ENCODE data around the gene CDKL4.
"Not testable (repeated sequence)": the region's sequence is repeated elsewhere in the genome, so short reads cannot be mapped to it uniquely, and the experiment has no call there.

Gene CDKL4

DNA sequence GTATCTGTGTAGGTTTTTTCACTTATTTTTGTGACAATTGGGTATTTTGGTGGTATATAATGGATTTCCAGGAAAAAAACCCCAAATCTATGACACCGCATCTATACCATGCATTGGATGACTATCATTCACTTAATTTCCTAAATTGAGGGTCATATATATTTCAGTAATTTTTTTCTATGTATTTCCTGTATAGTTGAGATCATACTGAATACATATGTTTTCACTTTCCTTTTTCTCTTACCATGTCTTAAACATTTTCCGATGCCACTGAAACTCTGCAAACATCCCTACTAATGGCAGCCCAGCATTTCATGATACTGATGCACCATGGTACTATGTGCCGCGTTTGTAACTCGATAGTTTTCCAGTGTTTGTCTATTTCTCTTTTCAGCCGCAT lies 40.4 kb downstream of the CDKL4 start:
- Histone ChIP-seq H3K9ac (ENCODE audit: low read length) (no peak overlapping the region), H3K9me3 (ENCODE audit: low read length) (no peaks in the 10 kb centered on the region)

GRCh38 chr2:39202639-39203369 lies 41.0 kb downstream of the CDKL4 start:
- no peaks in the 10 kb centered on the region for H3K4me1 ChIP-seq (ENCODE audit: insufficient read depth, low read length)
- no peaks in the 10 kb centered on the region for H3K27me3 ChIP-seq (ENCODE audit: control insufficient read depth in 1 of 2, insufficient read depth in 2 of 2, low read length in 2 of 2)
- H3K9ac ChIP-seq (ENCODE audit: low read length): no peak overlapping the region

More for the DNA sequence above, 40.4 kb downstream of the CDKL4 start:
- Histone ChIP-seq H3K4me1 (ENCODE audit: insufficient read depth, low read length) (no peaks in the 10 kb centered on the region), H3K27ac (ENCODE audit: low read depth, low read length) (no peak overlapping the region), H3K27me3 (ENCODE audit: control insufficient read depth in 1 of 2, insufficient read depth in 2 of 2, low read length in 2 of 2) (no peaks in the 10 kb centered on the region), H3K36me3 (ENCODE audit: insufficient read depth, low read length) (no peaks in the 10 kb centered on the region), H3K4me3 (ENCODE audit: low read depth in 1 of 2, low read length in 2 of 2) (no peak overlapping the region)

DNA sequence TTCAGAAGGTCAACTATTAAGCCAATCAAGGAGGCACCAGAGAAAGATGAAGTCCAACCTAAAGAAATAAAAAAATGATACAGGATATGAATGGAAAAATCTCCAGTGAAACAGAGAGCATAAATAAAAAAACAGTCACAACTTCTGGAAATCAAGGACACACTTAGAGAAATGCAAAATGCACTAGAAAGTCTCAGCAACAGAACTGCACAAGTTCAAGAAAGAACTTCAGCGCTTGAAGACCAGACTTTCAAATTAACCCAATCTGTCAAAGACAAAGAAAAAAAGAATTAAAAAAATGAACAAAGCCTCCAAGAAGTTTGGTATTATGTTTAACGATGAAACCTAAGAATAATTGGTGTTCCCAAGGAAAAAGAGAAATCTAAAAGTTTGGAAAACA lies 46.8 kb downstream of the CDKL4 start:
- not testable (repeated sequence) for H3K9me3 ChIP-seq (ENCODE audit: low read length); H3K36me3 ChIP-seq (ENCODE audit: insufficient read depth, low read length); H3K4me1 ChIP-seq (ENCODE audit: insufficient read depth, low read length); H3K4me3 ChIP-seq (ENCODE audit: low read depth in 1 of 2, low read length in 2 of 2); H3K27ac ChIP-seq (ENCODE audit: low read depth, low read length); H3K27me3 ChIP-seq (ENCODE audit: control insufficient read depth in 1 of 2, insufficient read depth in 2 of 2, low read length in 2 of 2); H3K9ac ChIP-seq (ENCODE audit: low read length)

More at GRCh38 chr2:39202639-39203369, 41.0 kb downstream of the CDKL4 start:
- no peaks in the 10 kb centered on the region for H3K9me3 ChIP-seq (ENCODE audit: low read length)
- H3K36me3 ChIP-seq (ENCODE audit: insufficient read depth, low read length): no peaks in the 10 kb centered on the region
- H3K27ac ChIP-seq (ENCODE audit: low read depth, low read length): no peak overlapping the region
- H3K4me3 ChIP-seq (ENCODE audit: low read depth in 1 of 2, low read length in 2 of 2): no peak overlapping the region

DNA sequence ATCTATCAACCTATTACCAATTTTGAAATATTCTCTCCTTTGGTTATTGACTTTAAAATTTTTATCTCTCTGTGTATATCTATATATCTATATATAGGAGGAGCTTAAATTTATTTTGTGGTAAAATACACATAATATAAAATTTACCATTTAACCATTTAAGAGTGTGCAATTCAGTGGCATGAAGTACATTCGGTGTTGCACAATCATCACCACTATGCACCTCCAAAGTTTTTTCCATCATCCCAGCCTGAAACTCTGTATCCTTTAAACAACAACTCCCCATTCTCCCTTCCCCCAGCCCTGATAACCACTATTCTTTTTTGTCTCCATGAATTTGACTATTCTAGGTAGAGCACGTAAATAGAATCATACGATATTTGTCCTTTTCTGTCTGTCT lies 49.1 kb downstream of the CDKL4 start:
- Histone ChIP-seq H3K27ac (ENCODE audit: low read depth, low read length) (no peak overlapping the region), H3K4me1 (ENCODE audit: insufficient read depth, low read length) (no peaks in the 10 kb centered on the region), H3K9me3 (ENCODE audit: low read length) (no peaks in the 10 kb centered on the region)

GRCh38 chr2:39188960-39189494 lies 54.7 kb downstream of the CDKL4 start:
- no peaks in the 10 kb centered on the region for H3K36me3 ChIP-seq (ENCODE audit: insufficient read depth, low read length)
- H3K4me1 ChIP-seq (ENCODE audit: insufficient read depth, low read length): no peaks in the 10 kb centered on the region
- H3K9me3 ChIP-seq (ENCODE audit: low read length): no peaks in the 10 kb centered on the region
- H3K4me3 ChIP-seq (ENCODE audit: low read depth in 1 of 2, low read length in 2 of 2): no peak overlapping the region
- H3K27me3 ChIP-seq (ENCODE audit: control insufficient read depth in 1 of 2, insufficient read depth in 2 of 2, low read length in 2 of 2): no peaks in the 10 kb centered on the region
- no peak overlapping the region for H3K27ac ChIP-seq (ENCODE audit: low read depth, low read length)
- H3K9ac ChIP-seq (ENCODE audit: low read length): no peak overlapping the region

More for the DNA sequence above, 49.1 kb downstream of the CDKL4 start:
- Histone ChIP-seq H3K36me3 (ENCODE audit: insufficient read depth, low read length) (no peaks in the 10 kb centered on the region), H3K4me3 (ENCODE audit: low read depth in 1 of 2, low read length in 2 of 2) (no peak overlapping the region), H3K27me3 (ENCODE audit: control insufficient read depth in 1 of 2, insufficient read depth in 2 of 2, low read length in 2 of 2) (no peaks in the 10 kb centered on the region), H3K9ac (ENCODE audit: low read length) (no peak overlapping the region)

DNA sequence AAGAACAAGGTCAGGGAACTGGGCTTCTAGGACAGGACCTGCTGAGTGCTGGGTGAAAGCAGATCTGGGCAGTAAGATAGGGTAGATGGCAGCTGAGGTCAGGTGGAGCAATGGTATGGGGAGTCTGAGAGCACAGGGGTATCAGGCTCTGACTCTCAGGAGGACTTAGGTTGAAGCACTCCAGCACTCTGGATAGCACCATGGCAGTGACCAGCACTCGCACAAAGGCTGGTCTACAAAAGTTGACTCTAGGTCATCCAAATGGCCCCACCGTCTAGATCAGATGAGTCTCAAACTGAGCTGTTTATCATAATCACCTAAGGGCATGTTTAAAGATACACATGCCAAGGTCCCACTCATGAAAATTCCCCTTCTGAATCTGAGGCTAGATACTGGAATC lies 60.1 kb downstream of the CDKL4 start:
- H3K9ac ChIP-seq (ENCODE audit: low read length): no peak overlapping the region
- H3K4me3 ChIP-seq (ENCODE audit: low read depth in 1 of 2, low read length in 2 of 2): no peak overlapping the region
- H3K4me1 ChIP-seq (ENCODE audit: insufficient read depth, low read length): no peaks in the 10 kb centered on the region
- H3K36me3 ChIP-seq (ENCODE audit: insufficient read depth, low read length): no peaks in the 10 kb centered on the region
- no peaks in the 10 kb centered on the region for H3K27me3 ChIP-seq (ENCODE audit: control insufficient read depth in 1 of 2, insufficient read depth in 2 of 2, low read length in 2 of 2)
- H3K27ac ChIP-seq (ENCODE audit: low read depth, low read length): no peak overlapping the region
- no peaks in the 10 kb centered on the region for H3K9me3 ChIP-seq (ENCODE audit: low read length)

- Histone ChIP-seq H3K4me1 (ENCODE audit: insufficient read depth, low read length) (no peaks in the 10 kb centered on the region), H3K4me3 (ENCODE audit: low read depth in 1 of 2, low read length in 2 of 2) (no peak overlapping the region), H3K36me3 (ENCODE audit: insufficient read depth, low read length) (no peaks in the 10 kb centered on the region), H3K9me3 (ENCODE audit: low read length) (no peaks in the 10 kb centered on the region), H3K27me3 (ENCODE audit: control insufficient read depth in 1 of 2, insufficient read depth in 2 of 2, low read length in 2 of 2) (no peaks in the 10 kb centered on the region), H3K9ac (ENCODE audit: low read length) (no peak overlapping the region), H3K27ac (ENCODE audit: low read depth, low read length) (no peak overlapping the region)
These were observed 62.5 kb downstream of the CDKL4 start for GRCh38 chr2:39181297-39181696.

- Histone ChIP-seq H3K27me3 (ENCODE audit: control insufficient read depth in 1 of 2, insufficient read depth in 2 of 2, low read length in 2 of 2) (no peaks in the 10 kb centered on the region), H3K9me3 (ENCODE audit: low read length) (no peaks in the 10 kb centered on the region), H3K27ac (ENCODE audit: low read depth, low read length) (no peak overlapping the region), H3K4me3 (ENCODE audit: low read depth in 1 of 2, low read length in 2 of 2) (no peak overlapping the region), H3K4me1 (ENCODE audit: insufficient read depth, low read length) (no peaks in the 10 kb centered on the region), H3K9ac (ENCODE audit: low read length) (no peak overlapping the region), H3K36me3 (ENCODE audit: insufficient read depth, low read length) (no peaks in the 10 kb centered on the region)
These were observed 63.5 kb downstream of the CDKL4 start for GRCh38 chr2:39179974-39180960.

DNA sequence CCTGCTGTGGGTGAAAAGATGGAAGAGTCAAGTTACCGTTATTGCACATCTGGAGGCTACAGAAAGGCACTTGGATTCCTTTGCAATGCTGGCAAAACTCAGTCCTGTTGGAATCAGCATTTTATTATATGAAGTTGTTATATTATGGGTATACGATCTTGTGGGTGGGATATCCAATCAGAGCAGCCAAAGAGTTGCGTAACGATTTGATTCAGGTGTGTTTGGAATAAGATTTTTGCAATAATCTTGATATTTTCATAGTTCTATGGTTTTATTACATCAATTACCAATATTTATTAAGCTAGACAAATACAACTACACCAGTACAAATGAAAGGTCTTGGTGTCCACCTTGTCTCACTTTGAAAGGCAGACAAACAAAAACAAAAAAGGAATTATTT lies 65.0 kb downstream of the CDKL4 start:
- H3K9ac ChIP-seq (ENCODE audit: low read length): no peak overlapping the region
- H3K36me3 ChIP-seq (ENCODE audit: insufficient read depth, low read length): no peaks in the 10 kb centered on the region
- H3K4me1 ChIP-seq (ENCODE audit: insufficient read depth, low read length): no peaks in the 10 kb centered on the region
- H3K9me3 ChIP-seq (ENCODE audit: low read length): no peaks in the 10 kb centered on the region
- H3K4me3 ChIP-seq (ENCODE audit: low read depth in 1 of 2, low read length in 2 of 2): no peak overlapping the region
- H3K27ac ChIP-seq (ENCODE audit: low read depth, low read length): no peak overlapping the region
- H3K27me3 ChIP-seq (ENCODE audit: control insufficient read depth in 1 of 2, insufficient read depth in 2 of 2, low read length in 2 of 2): no peaks in the 10 kb centered on the region

DNA sequence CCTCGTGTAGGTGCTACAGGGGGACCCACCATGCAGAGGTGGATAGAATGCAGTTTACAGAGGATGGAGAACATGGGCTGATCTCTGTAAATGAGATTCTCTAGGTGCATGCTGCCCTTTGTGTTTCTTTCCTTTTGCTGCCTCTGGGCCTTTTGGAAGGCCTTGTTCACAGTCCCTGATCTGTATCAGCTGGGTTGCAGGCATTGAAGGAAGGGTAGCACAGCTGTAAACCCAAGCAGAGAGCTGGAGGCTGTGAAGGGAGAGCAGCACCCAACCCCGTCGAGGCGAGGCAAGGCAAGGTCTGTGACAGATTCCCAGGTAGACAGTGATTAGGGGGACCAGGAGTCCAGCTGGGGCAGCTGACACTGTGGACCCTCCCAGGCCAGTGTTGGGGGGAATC lies 66.8 kb downstream of the CDKL4 start:
- Histone ChIP-seq H3K4me3 (ENCODE audit: low read depth in 1 of 2, low read length in 2 of 2) (no peak overlapping the region), H3K9me3 (ENCODE audit: low read length) (no peaks in the 10 kb centered on the region), H3K9ac (ENCODE audit: low read length) (no peak overlapping the region), H3K27me3 (ENCODE audit: control insufficient read depth in 1 of 2, insufficient read depth in 2 of 2, low read length in 2 of 2) (no peaks in the 10 kb centered on the region), H3K27ac (ENCODE audit: low read depth, low read length) (no peak overlapping the region), H3K36me3 (ENCODE audit: insufficient read depth, low read length) (no peaks in the 10 kb centered on the region), H3K4me1 (ENCODE audit: insufficient read depth, low read length) (no peaks in the 10 kb centered on the region)

GRCh38 chr2:39175026-39175812 lies 68.6 kb downstream of the CDKL4 start:
- Histone ChIP-seq H3K4me1 (ENCODE audit: insufficient read depth, low read length) (no peaks in the 10 kb centered on the region), H3K36me3 (ENCODE audit: insufficient read depth, low read length) (no peaks in the 10 kb centered on the region), H3K27ac (ENCODE audit: low read depth, low read length) (no peak overlapping the region), H3K9me3 (ENCODE audit: low read length) (no peaks in the 10 kb centered on the region), H3K4me3 (ENCODE audit: low read depth in 1 of 2, low read length in 2 of 2) (no peak overlapping the region), H3K9ac (ENCODE audit: low read length) (no peak overlapping the region), H3K27me3 (ENCODE audit: control insufficient read depth in 1 of 2, insufficient read depth in 2 of 2, low read length in 2 of 2) (no peaks in the 10 kb centered on the region)

Data from muscle layer of colon (tissue), 2 donors.